ENCODE measurements around the gene TEX44. TPM values are rescaled to one million over a fixed set of nuclear protein-coding genes. Genes with fewer than 3 reads are reported as not detected.

The TEX44 gene
- total RNA-seq, 1 experiment from 2014 or later: not detected

DNA sequence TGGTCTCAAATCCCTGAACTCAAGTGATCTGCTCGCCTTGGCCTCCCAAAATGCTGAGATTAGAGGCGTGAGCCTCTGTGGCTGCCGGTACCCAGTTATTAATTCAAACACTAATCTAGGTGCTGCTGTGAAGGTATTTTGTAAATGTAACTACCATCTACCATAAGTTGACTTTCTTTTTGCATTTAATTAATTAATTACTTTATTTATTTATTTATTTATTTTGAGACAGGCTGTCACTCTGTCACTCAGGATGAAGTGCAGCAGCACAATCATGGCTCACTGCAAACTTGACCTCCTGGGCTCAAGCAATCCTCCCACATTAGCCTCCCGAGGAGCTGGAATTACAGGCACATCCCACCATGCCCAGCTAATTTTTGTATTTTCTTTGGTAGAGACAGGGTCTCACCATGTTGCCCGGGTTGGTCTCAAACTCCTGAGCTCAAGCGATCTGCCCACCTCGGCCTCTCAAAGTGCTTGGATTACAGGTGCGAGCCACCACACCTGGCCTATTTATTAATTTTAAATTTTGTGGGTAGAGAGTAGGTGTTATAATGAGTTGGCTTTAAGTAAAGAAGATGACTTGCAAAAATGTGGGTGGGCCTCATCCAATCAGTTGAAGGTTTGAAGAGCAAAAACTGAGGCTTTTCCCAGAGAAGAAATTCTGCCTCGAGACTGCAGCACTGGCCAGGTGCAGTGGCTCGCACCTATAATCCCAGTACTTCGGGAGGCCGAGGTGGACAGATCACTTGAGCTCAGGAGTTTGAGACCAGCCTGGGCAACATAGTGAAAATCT, 45.2 kb upstream of the TEX44 start:
- Mint-ChIP-seq H3K36me3 (ENCODE audit: insufficient read depth, unreplicated experiment) (no peaks in the 10 kb centered on the region), H3K4me1 (ENCODE audit: low read depth, unreplicated experiment) (no peaks in the 10 kb centered on the region), H3K27me3 (ENCODE audit: insufficient read depth, unreplicated experiment) (no peaks in the 10 kb centered on the region), H3K4me3 (ENCODE audit: unreplicated experiment) (no peak overlapping the region), H3K27ac (ENCODE audit: unreplicated experiment) (no peak overlapping the region), H3K9me3 (ENCODE audit: unreplicated experiment) (peaks cover 7% of the 10 kb centered on the region)
- POLR2A ChIA-PET: no interaction called here
- no peak for TF ChIP-seq CTCF (IDR thresholded peaks at IDR 0.05; ENCODE audit: insufficient read depth in 1 of 2, low read depth in 1 of 2, low read length in 1 of 2, severe bottlenecking in 1 of 2, unreplicated experiment in 1 of 2)
- H3K36me3 ChIP-seq (ENCODE audit: control insufficient read depth, insufficient read depth, low read length): no peaks in the 10 kb centered on the region
- DNase-seq: no peak
- H3K4me1 ChIP-seq: no peaks in the 10 kb centered on the region
- no peaks in the 10 kb centered on the region for H3K27me3 ChIP-seq (replicated peaks; ENCODE audit: control insufficient read depth, insufficient read depth, low read length)
- H3K4me3 ChIP-seq (ENCODE audit: low read depth, low read length): no peak overlapping the region
- no peaks in the 10 kb centered on the region for H3K9me3 ChIP-seq
- CTCF ChIA-PET: no interaction called here
- no TSS peak for BruUV-seq (replicated peaks)
- intact Hi-C loops (cut with micrococcal nuclease; ENCODE audit: unreplicated experiment): no loop called here

- H3K9me3 ChIP-seq: no peaks in the 10 kb centered on the region
- TF ChIP-seq CTCF (IDR thresholded peaks at IDR 0.05; ENCODE audit: insufficient read depth in 1 of 2, low read depth in 1 of 2, low read length in 1 of 2, severe bottlenecking in 1 of 2, unreplicated experiment in 1 of 2): no peak
- H3K4me3 Mint-ChIP-seq (ENCODE audit: unreplicated experiment): no peak overlapping the region
- no peak for DNase-seq
- H3K9me3 Mint-ChIP-seq (ENCODE audit: unreplicated experiment): peaks cover 15% of the 10 kb centered on the region
- ChIA-PET POLR2A (no interaction called here), CTCF (no interaction called here)
- BruUV-seq (replicated peaks): no TSS peak
- no peaks in the 10 kb centered on the region for H3K4me1 ChIP-seq
- H3K27ac Mint-ChIP-seq (ENCODE audit: unreplicated experiment): no peak overlapping the region
- H3K27me3 Mint-ChIP-seq (ENCODE audit: insufficient read depth, unreplicated experiment): no peaks in the 10 kb centered on the region
- no peaks in the 10 kb centered on the region for H3K36me3 Mint-ChIP-seq (ENCODE audit: insufficient read depth, unreplicated experiment)
- H3K4me3 ChIP-seq (ENCODE audit: low read depth, low read length): no peak overlapping the region
- H3K36me3 ChIP-seq (ENCODE audit: control insufficient read depth, insufficient read depth, low read length): no peaks in the 10 kb centered on the region
- no peaks in the 10 kb centered on the region for H3K27me3 ChIP-seq (replicated peaks; ENCODE audit: control insufficient read depth, insufficient read depth, low read length)
- intact Hi-C loops (cut with micrococcal nuclease; ENCODE audit: unreplicated experiment): no loop called here
- H3K4me1 Mint-ChIP-seq (ENCODE audit: low read depth, unreplicated experiment): no peaks in the 10 kb centered on the region
These were observed 43.9 kb upstream of the TEX44 start for GRCh38 chr2:231548752-231549151.

- BruUV-seq (replicated peaks): no TSS peak
- no peaks in the 10 kb centered on the region for H3K27me3 Mint-ChIP-seq (ENCODE audit: insufficient read depth, unreplicated experiment)
- no peaks in the 10 kb centered on the region for H3K36me3 Mint-ChIP-seq (ENCODE audit: insufficient read depth, unreplicated experiment)
- Histone ChIP-seq H3K36me3 (ENCODE audit: control insufficient read depth, insufficient read depth, low read length) (no peaks in the 10 kb centered on the region), H3K27me3 (replicated peaks; ENCODE audit: control insufficient read depth, insufficient read depth, low read length) (no peaks in the 10 kb centered on the region), H3K9me3 (no peaks in the 10 kb centered on the region), H3K4me3 (ENCODE audit: low read depth, low read length) (no peak overlapping the region), H3K4me1 (no peaks in the 10 kb centered on the region)
- peaks cover 17% of the 10 kb centered on the region for H3K9me3 Mint-ChIP-seq (ENCODE audit: unreplicated experiment)
- no peak overlapping the region for H3K4me3 Mint-ChIP-seq (ENCODE audit: unreplicated experiment)
- POLR2A ChIA-PET: no interaction called here
- CTCF ChIA-PET: no interaction called here
- H3K4me1 Mint-ChIP-seq (ENCODE audit: low read depth, unreplicated experiment): no peaks in the 10 kb centered on the region
- intact Hi-C loops (cut with micrococcal nuclease; ENCODE audit: unreplicated experiment): no loop called here
- no peak for TF ChIP-seq CTCF (IDR thresholded peaks at IDR 0.05; ENCODE audit: insufficient read depth in 1 of 2, low read depth in 1 of 2, low read length in 1 of 2, severe bottlenecking in 1 of 2, unreplicated experiment in 1 of 2)
- H3K27ac Mint-ChIP-seq (ENCODE audit: unreplicated experiment): no peak overlapping the region
- no peak for DNase-seq
These were observed 43.0 kb upstream of the TEX44 start for GRCh38 chr2:231549446-231550239.
